WTC11 (cell line): ENCODE data around the gene CTXN1.

Experiments
- CTCF ChIP-seq: fragments of 200-600 bp; IDR thresholded peaks from 2 replicates; pipeline ENCODE4 v1.8.0; 2022; ENCODE audit warnings: antibody characterized with exemption
- E2F1 ChIP-seq: sonication (generic); formaldehyde crosslinking; IDR thresholded peaks from 2 replicates; pipeline ENCODE4 v1.8.0; 2022; ENCODE audit warnings: mild to moderate bottlenecking, missing genetic modification reagents
- ZNF121 ChIP-seq: sonication (generic); formaldehyde crosslinking; IDR thresholded peaks from 2 replicates; pipeline ENCODE4 v1.8.0; 2023; ENCODE audit warnings: missing genetic modification reagents
- TF ChIP-seq, protein P1 (sequence below): sonication (generic); formaldehyde crosslinking; IDR thresholded peaks from 2 replicates; pipeline ENCODE4 v1.8.0; 2022; ENCODE audit warnings: mild to moderate bottlenecking, missing genetic modification reagents

- TF ChIP-seq CTCF (no peak), ZNF121 (CRISPR knock-in tag) (peak; percentile 81; the same call in 1 of the 2 replicates), E2F1 (CRISPR knock-in tag) (no peak)
- TF ChIP-seq, protein P1, sequence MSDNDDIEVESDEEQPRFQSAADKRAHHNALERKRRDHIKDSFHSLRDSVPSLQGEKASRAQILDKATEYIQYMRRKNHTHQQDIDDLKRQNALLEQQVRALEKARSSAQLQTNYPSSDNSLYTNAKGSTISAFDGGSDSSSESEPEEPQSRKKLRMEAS, result no peak
Observed at GRCh38 chr19:7965921-7966665, 40.2 kb upstream of the CTXN1 start.
